Motor neuron (in vitro differentiated cells): ENCODE measurements around the gene CCDC190. TPM values are rescaled to one million over a fixed set of nuclear protein-coding genes. Genes with fewer than 3 reads are reported as not detected.
A peak's percentile ranks its signal among the peaks of the same experiment; 100 is the strongest.

Experiments used
- ATAC-seq, 8 experiments: fragments of 200-7000 bp; cut with Tn5 transposase; replicated peaks in 6 of 8; 2 replicates each; pipeline ENCODE4 v1.8.0; 2021; ENCODE audit warnings: mild to moderate bottlenecking in 8 of 8, moderate library complexity in 8 of 8
- H3K27ac ChIP-seq, 2 donors: fragments of 250-450 bp; sonication (Bioruptor Pico); 2 replicates each; pipeline ENCODE4 v1.9.0; 2021; ENCODE audit warnings: antibody characterized with exemption in 2 of 2, mild to moderate bottlenecking in 2 of 2, moderate library complexity in 1 of 2
- H3K4me1 ChIP-seq, 2 donors: fragments of 250-450 bp; sonication (Bioruptor Pico); replicated peaks in 1 of 2; 2 replicates each; pipeline ENCODE4 v1.6.1; 2021; ENCODE audit warnings: antibody characterized with exemption in 2 of 2, mild to moderate bottlenecking in 2 of 2, moderate library complexity in 1 of 2
- H3K4me3 ChIP-seq, 5 donors: fragments of 250-450 bp; sonication (Bioruptor Pico); 2 replicates each; pipeline ENCODE4 v1.9.0; 2021; ENCODE audit warnings: antibody characterized with exemption in 5 of 5, mild to moderate bottlenecking in 5 of 5, moderate library complexity in 4 of 5
- WGBS, 10 experiments: fragments of 450-650 bp; shearing (Covaris generic); methylation state at CpG; one replicate each; pipeline ENCODE4 v1.0.0; 2022; 5-methylcytosine and 5-hydroxymethylcytosine counted together
- in situ Hi-C, 9 experiments: fragments of 400-800 bp; cut with MboI; loops; one replicate each; pipeline ENCODE4 v1.15.0; 2021; ENCODE audit warnings: low sequenced_read_pairs in 9 of 9, low pct_unique_long_range_greater_than_20kb in 2 of 9; ENCODE audit not compliant: unreplicated experiment in 9 of 9
- total RNA-seq, 8 experiments: library from RNA; unstranded; fragments of 300-600 nt; gene quantifications; 2 replicates each; pipeline versions ENCODE4 v1.2.3 to v1.2.4, GENCODE V29; 2022

Gene CCDC190
- total RNA-seq, 8 experiments from 2014 or later, result 0.15 to 3.8 (median 0.43) TPM; not detected in 2

- ATAC-seq, result no peak
- in situ Hi-C loops, result loop anchor here in 8 of 9 experiments (10.0 to 25.0 kb wide), 4 partner anchors 213 to 463 kb away; partner anchors contain the start of genes NUF2 (in 6 of the 8) and RGS4 (in 3 of the 8)
- Histone ChIP-seq H3K27ac (no peak overlapping the region), H3K4me3 (no peak overlapping the region), H3K4me1 (no peaks in the 10 kb centered on the region)
- WGBS, 10 experiments, result 59 to 100% (median 92%) methylated on average over 1 to 2 of the region's 2 CpGs; no CpG with 5 or more reads in 2 of the 10 experiments
These were observed 11.3 kb downstream of the CCDC190 start for GRCh38 chr1:162849711-162850110.

DNA sequence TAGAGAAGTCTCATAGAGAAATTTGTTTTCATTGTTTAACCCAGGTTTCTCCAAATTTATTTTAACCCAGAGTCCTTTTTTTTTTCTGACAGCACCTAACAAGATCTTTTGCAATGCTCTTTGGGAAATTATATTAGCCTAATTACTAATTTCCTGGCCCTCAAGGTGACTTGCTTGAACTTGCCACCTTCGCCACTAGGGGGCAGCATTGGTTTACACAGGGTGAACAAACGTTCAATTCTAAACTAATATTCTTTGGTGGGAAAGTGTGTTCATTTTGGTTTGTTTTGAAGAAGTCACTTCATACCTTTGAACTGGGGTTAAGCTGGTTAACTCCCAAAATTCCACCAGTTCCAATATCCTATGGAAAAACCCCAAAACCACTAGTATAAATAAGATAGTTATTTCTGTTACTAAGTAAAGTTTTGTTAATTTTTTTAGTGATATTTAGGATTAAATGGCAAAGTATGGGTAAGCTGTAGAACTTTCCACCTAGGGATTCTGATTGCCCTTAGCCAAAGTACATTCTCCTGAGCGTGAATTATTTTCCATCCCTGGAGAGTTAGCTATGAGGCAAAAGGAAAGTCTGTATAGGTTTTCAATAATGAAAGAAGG is 13.0 kb downstream of the CCDC190 start:
- in situ Hi-C loops, result loop anchor here in 1 of 9 experiments (10.0 kb wide), 1 partner anchor 457 kb away; no protein-coding TSS in a partner anchor
- Histone ChIP-seq H3K27ac (no peak overlapping the region), H3K4me3 (no peak overlapping the region), H3K4me1 (no peaks in the 10 kb centered on the region)
- 0 to 21% (median 6%) methylated on average over 1 to 3 of the region's 3 CpGs; no CpG with 5 or more reads in 1 of the 10 experiments for WGBS, 10 experiments
- peak in 4 of 8 experiments; percentile 39 to 59 (median 50) for ATAC-seq

DNA sequence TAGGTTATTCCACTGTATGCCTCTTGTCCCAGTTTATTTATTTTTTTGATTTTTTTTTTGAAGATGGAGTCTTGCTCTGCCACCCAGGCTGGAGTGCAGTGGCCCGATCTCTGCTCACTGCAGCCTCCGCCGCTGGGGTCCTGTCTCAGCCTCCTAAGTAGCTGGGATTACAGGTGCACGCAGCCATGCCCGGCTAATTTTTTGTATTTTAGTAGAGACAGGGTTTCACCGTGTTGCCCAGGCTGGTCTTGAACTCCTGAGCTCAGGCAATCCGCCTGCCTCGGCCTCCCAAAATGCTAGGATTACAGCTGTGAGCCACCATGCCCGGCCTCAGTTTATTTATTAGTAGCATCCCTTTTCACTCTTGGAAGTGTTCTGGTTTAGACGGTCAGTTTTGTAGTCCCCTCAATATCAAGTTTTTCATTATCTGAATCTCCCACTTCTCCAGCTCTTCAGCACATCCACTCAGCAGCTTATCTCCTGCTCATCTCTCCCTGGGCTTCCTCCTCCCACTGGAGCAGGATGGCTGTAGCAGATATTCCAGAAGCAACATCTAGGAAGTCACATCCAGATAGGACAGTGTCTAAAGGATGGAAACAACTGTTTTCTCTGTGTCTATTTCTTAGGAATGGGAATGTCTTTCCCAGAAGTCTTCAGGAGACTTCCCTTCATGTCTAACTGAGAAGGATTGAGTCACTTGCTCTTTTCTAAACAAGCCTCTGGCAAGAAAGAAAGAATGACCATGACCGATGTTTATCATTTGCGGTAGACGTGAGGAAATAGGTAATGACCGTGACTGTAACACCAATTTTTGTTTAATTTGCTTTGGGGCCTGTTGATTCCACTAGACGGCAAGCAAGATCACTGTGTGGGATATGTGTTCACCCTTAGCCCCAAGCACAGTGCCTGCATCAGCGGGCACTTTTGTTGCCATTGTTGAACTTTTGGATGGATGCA is 14.4 kb downstream of the CCDC190 start:
- ATAC-seq, result no peak
- no peak overlapping the region for H3K4me3 ChIP-seq
- in situ Hi-C loops, result loop anchor here in 1 of 9 experiments (10.0 kb wide), 1 partner anchor 458 kb away; no protein-coding TSS in a partner anchor
- WGBS, 10 experiments, result 75 to 100% (median 86%) methylated on average over 1 to 16 of the region's 16 CpGs
- H3K27ac ChIP-seq, result no peak overlapping the region
- H3K4me1 ChIP-seq, result no peaks in the 10 kb centered on the region

DNA sequence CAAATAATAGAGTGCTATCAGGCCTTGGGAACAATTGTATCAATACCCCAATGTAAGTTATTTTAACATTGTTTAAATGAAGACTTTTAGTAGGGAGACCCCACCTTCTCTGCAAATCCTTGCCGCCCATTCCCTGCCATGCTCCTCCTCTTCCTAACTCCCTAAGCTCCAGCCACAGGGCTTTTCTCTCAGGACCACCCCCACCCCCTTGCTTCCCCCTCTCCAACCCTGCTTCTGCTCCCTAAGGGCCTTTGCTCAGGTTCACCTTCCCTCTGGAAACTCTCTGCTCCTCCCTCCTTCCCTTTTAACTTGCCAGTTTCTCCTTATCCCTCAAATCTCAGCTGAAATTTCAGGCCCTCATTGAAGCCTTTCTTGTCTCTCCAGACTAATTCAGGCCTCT is 16.8 kb downstream of the CCDC190 start:
- no peaks in the 10 kb centered on the region for H3K4me1 ChIP-seq
- no peak for ATAC-seq
- H3K4me3 ChIP-seq, result no peak overlapping the region
- H3K27ac ChIP-seq, result no peak overlapping the region
- 60 to 100% (median 75%) methylated on average over 1 of the region's 1 CpG; no CpG with 5 or more reads in 7 of the 10 experiments for WGBS, 10 experiments
- in situ Hi-C loops, result loop anchor here in 1 of 9 experiments (10.0 kb wide), 1 partner anchor 461 kb away; no protein-coding TSS in a partner anchor

DNA sequence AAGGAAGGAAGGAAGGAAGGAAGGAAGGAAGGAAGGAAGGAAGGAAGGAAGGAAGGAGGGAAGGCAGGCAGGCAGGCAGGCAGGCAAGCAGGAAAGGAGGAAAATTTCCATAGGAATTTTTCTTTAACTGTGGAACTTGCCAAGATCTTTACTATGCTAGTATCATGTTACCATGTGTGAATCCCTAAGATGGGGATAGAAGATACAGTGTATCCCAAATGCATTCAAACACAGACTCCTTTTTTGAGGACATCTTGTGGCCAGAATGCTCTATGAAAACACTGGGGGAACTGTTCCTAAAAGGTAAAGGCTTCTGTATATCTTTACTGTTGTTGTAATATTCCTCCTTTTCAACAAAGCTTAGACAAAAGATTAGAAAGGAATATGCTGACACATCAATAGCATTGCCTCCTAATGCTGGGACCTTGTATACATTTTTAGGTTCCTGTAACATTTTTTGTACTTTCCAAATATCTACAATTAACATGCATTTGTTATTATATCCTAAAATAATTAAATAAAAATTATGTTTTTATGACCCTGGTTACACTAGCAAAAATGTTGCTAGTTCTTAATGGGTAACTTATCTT is 20.6 kb downstream of the CCDC190 start:
- Histone ChIP-seq H3K4me3 (no peak overlapping the region), H3K27ac (no peak overlapping the region), H3K4me1 (no peaks in the 10 kb centered on the region)
- peak in 1 of 8 experiments; percentile 59 for ATAC-seq
- in situ Hi-C loops, result loop anchor here in 1 of 9 experiments (10.0 kb wide), 1 partner anchor 464 kb away; no protein-coding TSS in a partner anchor

- in situ Hi-C loops, result no loop called here
- H3K4me1 ChIP-seq, result no peaks in the 10 kb centered on the region
- no peak for ATAC-seq
- H3K27ac ChIP-seq, result no peak overlapping the region
- H3K4me3 ChIP-seq, result no peak overlapping the region
- 73 to 100% (median 83%) methylated on average over 1 to 4 of the region's 4 CpGs; no CpG with 5 or more reads in 2 of the 10 experiments for WGBS, 10 experiments
These were observed 22.1 kb downstream of the CCDC190 start for GRCh38 chr1:162838863-162839262.

- in situ Hi-C loops, result no loop called here
These were observed 25.6 kb downstream of the CCDC190 start for GRCh38 chr1:162835157-162835899.

GRCh38 chr1:162832470-162832869 is 28.5 kb downstream of the CCDC190 start:
- no peak overlapping the region for H3K4me3 ChIP-seq
- 69 to 100% (median 90%) methylated on average over 1 to 3 of the region's 3 CpGs for WGBS, 10 experiments
- in situ Hi-C loops, result no loop called here
- ATAC-seq, result no peak
- no peak overlapping the region for H3K27ac ChIP-seq
- no peaks in the 10 kb centered on the region for H3K4me1 ChIP-seq

More at GRCh38 chr1:162835157-162835899, 25.6 kb downstream of the CCDC190 start:
- Histone ChIP-seq H3K4me1 (no peaks in the 10 kb centered on the region), H3K27ac (no peak overlapping the region), H3K4me3 (no peak overlapping the region)
- ATAC-seq, result no peak
- 9 to 100% (median 62%) methylated on average over 1 to 3 of the region's 3 CpGs; no CpG with 5 or more reads in 1 of the 10 experiments for WGBS, 10 experiments

DNA sequence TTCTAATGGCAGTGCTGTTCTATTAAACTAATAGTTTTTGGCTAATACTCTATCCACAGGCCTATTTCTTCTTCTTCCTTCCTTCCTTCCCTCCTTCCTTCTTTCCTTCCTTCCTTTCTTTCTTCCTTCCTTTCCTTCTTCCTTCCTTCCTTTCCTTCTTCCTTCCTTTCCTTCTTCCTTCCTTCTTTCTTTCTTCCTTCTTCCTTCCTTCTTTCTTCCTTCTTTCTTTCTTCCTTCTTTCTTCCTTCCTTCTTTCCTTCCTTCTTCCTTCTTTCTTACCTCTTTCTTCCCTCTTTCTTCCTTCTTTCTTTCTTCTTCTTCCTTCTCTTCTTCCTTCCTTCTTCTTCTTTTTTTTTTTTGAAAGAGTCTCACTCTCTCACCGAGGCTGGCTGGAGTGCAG is 31.7 kb downstream of the CCDC190 start:
- WGBS, 10 experiments, result 43 to 93% (median 63%) methylated on average over 1 of the region's 1 CpG
- no peak for ATAC-seq
- in situ Hi-C loops, result no loop called here
- Histone ChIP-seq H3K4me3 (no peak overlapping the region), H3K27ac (no peak overlapping the region), H3K4me1 (no peaks in the 10 kb centered on the region)

GRCh38 chr1:162823771-162824525 is 37.0 kb downstream of the CCDC190 start:
- Histone ChIP-seq H3K4me3 (no peak overlapping the region), H3K4me1 (no peaks in the 10 kb centered on the region), H3K27ac (no peak overlapping the region)
- peak in 1 of 8 experiments; percentile 11 for ATAC-seq
- WGBS, 10 experiments, result 0 to 100% (median 52%) methylated on average over 1 to 2 of the region's 2 CpGs
- in situ Hi-C loops, result no loop called here

DNA sequence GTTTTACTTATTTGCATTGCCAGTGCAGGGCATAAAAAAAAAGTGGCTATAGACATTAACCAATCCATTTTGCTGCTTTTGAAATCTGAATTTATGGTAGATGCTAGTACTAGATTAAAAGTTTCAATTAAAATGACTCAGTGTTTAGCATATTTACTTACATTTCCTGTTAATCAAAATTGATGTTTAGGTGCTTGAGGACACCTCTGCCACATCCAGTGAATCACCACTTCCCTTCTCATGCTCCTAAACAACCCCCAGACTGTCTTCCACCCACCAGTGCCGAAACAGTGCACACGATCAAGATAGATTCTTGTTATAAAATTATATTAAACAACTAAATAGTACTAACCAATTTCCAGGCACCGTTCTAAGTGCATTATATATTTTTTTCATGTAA is 37.7 kb downstream of the CCDC190 start:
- Histone ChIP-seq H3K4me1 (no peaks in the 10 kb centered on the region), H3K27ac (no peak overlapping the region), H3K4me3 (no peak overlapping the region)
- ATAC-seq, result peak in 1 of 8 experiments; percentile 14
- in situ Hi-C loops, result no loop called here
- WGBS, 10 experiments, result 55 to 100% (median 94%) methylated on average over 1 to 3 of the region's 3 CpGs; no CpG with 5 or more reads in 1 of the 10 experiments
